NCI-H2196 (cell line): ENCODE data around the gene MICAL2.

Source experiments
- DNase-seq: peaks from one replicate; lab custom pipeline; 2025; ENCODE audit not compliant: unreplicated experiment; lab: John Stamatoyannopoulos, UW

MICAL2 gene

DNA sequence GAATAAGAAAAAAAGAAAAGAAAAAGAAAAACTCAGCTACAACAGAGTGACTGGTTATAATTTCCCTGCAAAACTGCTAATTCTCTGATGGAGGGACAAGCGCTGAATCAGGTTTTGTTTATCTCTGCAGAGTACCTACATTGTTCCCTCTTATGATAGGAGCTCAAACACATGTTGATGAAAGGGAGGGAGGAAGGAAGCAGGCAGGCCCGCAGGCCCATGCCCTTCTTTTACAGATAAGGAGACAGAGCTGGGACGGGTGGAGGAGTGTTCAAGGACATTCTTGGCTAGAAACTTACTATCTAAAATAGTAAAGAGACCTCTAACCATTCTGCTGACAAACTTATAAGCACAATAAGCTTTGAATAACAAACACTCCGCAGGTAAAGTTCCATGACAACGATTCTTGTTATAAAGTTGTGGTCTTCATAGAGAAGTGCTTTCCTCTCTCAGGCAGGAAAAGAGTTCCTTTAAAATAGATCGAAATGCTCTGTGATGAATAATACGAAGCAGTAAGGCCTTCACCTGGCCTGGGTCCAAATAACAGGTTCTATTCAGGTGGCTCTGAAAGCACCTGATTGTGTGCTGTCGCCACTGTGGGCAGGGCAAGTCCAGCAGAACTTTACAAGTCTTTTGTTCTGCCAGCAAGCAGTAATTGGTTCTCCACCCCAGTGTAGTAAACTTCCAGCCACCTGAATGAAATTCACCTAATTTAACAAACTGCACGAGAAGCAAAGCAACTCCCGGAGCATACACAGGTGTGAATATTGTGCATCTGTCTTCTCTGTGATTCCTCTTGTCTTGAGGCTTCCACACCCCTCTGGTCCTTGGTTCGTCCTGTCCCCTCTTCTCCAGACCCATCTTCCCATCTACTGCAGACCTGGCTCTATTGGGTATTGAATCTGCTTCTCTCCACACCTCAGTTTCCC lies 15.3 kb upstream of the MICAL2 start:
- DNase-seq, result peak; percentile 23

DNA sequence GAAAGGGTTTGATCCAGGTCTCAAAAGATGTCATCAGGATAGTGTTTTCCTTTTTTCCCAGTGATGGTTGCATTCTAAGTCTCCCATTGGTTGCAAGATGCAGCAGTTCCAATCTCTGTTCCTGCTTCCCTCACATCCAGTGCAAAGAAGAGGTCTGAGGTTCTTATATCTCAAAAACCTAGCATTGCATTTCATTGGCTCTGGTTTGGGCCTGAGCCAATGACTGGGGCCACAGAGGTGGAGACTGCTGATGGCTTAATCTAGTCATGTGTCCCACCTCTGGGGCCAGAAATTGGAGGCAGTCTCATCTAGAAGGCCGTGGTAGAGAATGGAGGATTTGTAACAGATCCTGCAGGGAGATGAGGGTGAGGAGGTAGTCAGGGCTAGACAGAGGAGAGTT lies 13.2 kb upstream of the MICAL2 start:
- no peak for DNase-seq

DNA sequence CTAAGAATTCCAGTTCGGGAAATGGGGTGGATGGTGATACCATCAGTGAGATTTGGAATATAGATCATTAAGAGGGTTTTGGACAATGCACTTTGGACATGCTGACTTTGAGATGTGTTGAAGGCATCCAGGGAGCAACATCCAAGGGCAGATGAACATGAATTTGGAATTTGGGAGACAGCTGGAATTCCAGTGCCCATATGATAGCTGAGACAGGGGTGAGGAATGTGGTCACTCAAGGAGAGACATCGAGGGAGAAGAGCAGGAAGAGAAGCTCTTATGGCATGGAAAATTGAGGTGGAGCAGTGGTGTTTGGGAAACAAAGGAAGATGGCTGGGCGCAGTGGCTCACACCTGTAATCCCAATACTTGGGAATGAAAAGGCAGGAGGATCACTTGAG lies 11.8 kb upstream of the MICAL2 start:
- DNase-seq, result no peak

DNA sequence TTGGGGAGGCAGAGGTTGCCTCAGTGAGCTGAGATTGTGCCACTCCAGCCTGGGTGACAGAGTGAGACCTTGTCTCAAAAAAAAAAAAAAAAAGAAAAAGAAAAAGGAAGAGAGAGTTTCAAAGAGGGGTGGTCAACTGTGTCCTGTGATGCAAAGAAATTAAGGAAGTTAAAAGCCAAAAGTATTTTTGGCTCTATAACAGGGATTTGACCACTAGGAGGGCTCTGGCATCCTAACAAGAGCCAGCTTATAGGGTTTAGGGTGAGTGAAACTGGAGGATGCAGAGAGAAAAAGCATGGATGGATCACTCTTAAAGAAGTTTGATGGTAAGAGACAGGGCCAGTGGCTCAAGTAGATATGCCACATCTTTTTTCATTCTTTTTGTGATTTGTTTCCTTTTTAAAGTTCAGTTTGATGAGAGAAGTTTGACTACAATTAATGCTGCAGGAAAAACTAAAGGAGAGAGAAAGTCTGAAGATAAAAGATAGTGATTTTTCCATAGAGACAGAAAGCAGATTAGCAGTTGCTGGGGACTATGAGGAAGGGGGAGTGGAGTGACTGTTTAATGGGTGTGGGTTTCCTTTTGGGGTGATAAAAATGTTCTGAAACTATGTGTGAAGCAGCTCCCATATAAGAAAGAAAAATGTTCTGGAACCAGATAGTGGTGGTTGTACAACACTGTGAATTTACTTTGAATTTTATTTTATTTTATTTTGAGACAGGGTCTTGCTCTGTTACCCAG lies 11.1 kb upstream of the MICAL2 start:
- no peak for DNase-seq

DNA sequence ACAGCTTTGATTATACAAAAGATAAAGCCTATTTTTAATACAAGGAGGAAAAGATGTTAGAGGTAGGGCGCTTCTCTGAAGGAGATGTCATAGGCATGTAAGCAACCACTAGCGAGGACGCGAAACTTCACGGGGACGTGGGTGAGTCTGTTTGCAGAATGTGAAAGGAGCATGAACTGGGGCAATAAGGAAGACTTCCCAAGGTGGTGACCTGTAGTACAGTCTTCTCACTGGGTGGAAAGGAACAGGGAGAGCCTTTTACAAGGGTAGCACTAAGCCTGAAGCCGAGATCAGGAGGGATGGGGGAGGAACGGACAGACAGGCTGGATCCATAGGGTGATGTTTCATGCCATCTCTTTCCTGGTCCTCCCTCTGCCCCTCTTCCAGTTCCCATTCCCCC lies 10.0 kb upstream of the MICAL2 start:
- DNase-seq, result no peak

DNA sequence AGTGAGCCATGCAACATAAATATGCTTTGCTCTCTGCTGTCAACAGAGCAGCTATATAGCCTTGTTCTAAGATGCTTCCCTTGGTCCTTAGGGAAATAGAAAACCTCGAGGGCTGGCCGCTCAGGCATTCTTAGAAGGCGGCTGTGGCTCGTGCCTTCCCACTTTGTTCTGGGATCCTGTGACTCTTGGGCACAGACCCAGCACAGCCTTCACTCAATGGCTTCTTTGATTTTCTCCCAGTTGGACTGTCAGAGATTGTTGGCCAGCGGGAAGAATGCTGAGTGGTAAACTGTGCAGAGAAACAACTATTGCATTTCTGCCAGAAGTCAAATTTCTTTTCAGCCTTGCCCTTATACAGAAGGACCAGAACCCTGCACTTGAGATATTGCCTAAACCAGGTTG lies 9.5 kb upstream of the MICAL2 start:
- DNase-seq, result no peak

DNA sequence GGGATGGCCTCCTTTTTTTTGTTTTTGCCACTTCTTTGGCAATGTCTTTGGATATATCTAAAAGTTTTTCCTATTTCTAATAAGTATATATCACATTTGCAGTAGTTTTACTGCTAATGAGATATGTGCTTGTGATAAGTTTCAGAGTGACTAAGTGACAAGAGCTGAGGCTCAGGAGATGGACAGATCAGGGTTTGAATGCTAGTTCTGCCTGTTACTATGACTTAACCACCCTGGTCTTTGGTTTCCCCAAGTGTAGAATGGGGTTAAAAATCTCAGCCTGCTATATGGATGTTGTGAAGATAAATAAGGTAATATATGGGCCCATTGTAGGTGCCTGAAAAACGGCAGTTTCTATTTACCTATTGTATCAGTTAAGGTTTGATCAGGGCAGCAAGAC lies 9.1 kb upstream of the MICAL2 start:
- no peak for DNase-seq

DNA sequence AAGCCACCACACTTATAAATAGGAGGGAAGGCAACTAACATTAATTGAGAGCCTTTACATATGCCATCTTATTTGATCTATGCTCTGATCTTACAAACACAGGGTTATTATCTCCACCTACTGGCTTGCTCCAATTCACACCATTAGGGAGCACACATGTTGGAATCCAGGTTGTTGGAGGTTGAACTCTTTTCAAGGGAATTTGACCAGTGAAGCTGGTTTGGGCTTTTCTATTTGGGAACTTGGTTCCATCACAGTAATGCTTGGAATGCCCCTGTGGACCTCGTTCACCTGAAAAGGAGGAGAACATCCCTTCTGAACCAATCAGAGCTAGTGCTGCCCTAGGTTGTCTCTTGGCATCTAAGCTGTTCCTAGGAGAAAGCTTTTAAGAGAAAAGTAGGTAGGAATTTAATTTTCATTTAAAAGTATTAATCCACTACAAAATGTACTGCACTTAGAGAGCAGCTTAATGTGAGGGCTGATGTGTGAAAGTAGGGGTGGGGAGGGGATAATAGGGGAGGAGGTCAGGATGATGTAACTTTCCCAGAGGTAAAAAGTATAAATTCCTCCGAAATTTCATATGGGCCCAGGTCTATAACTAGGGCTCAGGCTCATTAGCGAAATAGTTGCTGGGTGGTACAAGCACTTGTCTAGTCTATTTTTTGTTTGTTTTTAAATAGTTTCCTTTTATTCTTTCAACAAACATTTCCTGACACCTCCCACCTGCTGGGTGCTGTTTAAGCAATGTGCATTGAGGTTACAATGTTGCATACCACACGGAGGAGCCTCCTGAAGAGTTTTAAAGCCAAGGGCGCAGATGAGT lies 7.6 kb upstream of the MICAL2 start:
- no peak for DNase-seq

DNA sequence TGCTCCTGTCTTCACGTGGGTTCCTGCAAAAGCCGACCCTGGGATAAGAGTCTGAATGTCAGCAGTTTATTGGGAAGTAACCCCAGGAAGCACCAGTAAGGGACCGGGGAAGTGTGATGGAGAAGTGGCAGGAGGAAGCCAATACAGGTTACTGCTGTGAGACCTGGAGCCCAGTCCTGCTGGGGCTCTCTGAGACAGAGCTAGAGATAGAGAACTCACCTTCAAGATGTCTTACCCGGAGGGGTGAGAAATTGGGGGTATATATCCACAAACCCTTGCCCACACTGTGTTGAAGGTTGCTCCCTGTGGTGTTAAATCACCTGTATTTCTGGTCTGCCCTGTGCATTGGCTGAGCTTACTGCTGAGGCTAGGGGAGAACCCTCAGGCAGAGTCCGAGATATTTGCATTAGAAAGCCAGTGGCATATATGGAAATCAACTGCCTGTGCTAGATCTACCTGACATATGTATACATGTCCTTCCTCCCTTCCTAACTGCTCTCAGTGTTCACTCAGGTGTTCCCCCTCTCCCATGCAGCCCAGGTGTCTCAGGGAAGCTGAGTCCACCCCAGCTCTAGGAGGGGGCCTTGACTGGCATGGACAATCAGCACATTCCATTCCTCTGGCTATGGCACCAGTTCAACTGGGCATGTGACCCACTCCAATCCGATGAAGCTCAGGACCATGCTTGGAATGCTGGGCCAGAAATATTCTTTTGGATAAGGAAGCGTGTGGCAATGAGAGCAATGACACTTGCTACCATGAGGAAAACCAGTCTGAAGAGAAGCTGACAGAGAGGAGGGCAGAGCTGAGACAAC lies 6.8 kb upstream of the MICAL2 start:
- DNase-seq, result no peak

DNA sequence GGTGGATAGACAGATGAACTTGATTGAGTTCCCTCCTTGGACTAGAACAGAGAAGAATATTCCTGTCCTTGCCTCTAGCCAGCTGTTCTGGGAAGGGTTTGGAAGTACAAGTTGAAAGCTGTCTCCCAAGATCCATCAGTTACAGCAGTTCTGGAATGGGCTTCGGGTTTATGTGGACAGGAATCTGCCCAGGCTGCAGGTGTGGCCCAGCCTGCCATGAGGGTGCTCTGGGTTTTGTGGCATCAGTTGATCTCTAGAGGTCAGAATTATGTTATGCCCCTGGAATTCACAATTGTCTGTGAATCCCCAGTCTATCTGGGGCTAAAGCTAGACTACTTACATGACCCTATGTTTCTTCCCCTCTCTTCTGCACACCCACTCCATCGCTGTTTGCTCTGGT lies 4.9 kb upstream of the MICAL2 start:
- no peak for DNase-seq

DNA sequence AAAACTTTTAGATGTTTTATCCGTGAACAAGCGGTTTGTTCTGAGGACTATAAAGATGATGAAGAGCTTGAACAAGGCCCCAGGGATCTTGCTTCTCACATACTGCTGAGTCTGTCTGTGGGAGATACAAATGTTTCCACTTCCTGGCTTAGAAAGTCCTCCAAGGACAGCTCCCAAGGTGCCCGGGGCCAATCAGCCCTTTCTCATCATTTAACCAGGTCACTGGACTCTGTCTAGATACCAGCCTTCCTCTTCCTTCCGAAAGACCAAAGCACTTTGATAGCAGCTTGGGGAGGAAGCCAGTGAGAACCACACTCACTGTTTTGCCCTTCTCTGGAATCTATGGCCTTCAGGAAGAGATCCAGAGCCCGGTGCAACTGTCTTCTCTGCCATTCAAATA lies 4.3 kb upstream of the MICAL2 start:
- no peak for DNase-seq

DNA sequence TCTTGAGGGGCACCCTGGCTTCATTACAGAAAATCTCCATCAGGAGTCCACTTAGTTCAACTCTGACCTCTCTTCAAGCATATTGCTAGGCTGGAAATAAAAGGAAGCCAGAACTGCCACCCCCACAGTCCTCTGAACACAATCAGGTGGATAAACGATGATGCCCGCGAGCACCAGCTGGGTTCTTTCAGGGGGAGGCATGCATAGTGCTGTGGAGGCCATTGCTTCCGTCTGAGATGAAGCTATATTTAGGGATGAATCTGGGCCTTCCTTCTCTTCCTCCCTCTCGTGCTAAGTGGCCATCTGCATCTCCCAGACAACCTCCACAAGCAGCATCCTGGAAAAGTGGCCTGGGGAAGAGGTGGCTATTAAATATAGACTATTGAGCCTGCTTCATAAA lies 3.9 kb upstream of the MICAL2 start:
- no peak for DNase-seq

DNA sequence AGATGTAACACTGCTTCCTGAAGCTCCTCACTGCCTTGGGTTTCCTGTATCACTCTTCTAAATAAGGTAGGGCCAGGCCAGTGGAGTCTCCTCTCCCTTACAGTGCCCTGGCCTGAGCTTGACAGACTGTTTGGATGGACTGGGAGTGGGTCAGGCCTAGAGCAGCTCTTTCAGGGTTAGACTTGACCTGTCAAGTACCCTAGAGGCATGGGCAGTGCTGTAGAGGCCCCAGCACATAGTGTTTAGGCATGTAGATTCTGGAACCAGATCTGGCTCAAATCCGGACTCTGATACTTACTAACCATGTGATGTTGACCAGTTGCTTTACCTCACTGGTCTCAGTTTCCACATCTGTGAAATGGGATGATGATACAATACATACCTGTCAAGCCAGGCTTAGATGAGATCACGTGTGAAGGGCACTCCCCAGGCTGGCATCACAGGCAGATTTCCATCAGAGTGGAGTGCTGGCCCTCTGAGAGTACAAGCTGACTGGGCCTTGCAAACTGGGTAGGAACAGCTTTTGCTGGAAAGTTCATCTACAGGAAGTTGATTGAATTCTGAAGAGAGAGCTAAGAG lies 1.4 kb upstream of the MICAL2 start:
- no peak for DNase-seq

DNA sequence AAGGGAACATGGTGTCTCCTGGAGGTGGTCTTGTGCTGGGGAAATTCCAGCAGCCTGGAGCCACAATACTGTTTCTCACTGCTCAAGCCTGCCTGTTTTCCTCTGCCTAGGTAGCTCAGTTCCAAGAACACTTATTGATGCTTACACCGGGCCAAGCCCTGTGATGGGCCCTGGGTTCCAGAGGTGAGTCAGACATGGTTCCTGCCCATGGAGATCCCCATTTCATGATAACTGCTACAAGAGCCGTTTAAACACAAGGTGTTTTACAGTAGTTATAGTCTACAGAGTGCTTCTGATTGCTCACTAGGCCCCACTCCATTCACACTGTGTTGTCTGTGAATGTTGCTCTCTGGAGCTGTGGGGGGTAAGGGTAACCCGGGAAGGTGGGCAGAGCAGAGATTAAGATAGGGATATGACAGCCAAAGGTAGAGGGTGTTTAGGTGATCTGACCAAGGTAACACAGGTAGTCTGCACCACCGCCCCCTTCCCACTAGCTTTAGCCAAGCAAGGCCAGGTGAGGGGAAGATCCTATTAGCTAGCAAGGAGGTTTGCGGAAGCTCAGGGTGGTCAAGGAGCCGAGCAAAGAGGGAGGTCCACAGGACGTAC lies 696 bp upstream of the MICAL2 start:
- no peak for DNase-seq

DNA sequence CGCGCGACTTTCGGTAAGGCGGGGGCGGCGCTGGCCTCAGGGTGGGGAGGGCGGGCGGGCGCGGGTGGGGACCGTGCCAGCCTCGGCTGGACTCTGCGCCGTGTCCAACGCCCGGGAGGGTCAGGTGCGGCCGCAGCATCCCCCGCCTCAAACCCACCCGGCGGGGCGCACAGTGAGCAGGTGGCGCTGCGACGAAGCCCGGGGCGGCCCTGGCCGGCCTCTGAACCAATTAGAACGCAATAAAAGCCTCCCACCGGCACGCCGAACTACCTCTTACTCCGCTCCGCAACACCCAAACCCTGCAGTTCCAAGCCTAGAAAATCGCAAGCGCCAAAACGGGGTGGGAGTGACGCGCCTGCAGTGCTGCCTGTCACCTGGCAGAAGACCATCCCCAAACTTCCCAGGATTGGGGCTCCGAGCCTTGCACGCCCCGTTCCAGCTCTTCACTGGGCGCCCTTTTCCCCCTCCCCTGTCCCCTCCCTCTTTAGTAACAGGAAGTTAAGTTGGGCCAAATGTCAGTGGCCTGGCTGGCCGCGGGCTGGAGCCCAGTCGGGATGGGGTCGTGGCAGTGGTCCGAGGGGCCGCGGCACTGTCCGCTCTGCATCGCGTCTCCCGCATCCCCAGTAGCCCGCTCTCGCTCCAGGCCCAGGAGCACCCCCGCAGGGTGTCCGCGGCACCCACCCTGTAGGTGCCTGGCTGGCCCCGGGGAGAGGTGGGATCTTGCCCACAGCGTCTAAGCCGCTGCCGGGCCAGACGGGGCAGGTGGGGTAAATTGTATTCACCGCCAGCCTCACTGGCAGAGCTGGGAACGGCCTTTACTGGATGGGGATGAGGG lies 541 bp downstream of the MICAL2 start:
- DNase-seq, result no peak

DNA sequence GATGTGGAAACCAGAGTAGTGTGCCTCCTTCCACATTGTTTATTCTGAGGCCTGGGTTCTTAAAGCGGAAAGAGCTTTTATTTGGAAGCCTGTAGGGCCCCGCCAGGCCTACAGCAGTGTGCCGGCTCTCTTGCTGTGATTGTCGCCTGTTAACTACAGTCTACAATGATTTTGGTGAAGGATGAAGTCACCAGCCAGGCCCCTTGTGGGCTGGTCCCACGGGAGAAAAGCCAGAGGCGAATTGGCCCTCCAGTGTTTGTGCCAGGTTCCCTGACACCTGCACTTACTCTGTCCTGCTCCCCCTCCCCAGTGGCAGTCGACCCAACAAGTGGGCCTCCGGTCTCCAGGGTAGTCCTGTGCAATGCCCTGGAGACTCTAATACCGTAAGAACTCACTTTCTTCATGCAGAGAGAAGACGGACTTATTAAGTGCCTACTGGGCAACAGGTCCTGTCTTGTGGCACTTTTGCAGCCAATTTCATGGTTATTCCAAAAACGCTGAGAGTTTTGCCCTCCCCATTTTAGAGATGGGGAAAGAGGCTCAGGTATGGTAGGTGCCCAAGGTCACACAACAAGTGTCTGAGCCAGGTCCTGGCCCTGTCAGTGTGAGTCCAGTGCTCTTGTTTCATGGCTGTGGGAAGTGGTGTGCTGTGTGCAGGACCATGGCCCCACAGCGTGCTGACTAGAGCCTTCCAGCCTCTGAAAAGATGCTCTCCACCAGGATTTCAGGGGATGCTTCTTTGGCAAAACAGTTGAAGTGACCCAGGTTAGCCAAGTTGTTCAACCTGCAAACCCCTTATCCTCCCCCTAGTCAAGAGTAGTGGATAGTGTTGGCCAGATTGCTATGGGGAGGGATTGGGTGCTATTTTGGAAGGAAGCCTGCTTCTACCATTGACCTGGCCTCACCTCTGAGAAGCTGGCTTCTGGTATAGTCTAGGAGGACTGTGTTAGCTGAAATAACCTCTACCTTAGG lies 1.4 kb downstream of the MICAL2 start:
- no peak for DNase-seq

DNA sequence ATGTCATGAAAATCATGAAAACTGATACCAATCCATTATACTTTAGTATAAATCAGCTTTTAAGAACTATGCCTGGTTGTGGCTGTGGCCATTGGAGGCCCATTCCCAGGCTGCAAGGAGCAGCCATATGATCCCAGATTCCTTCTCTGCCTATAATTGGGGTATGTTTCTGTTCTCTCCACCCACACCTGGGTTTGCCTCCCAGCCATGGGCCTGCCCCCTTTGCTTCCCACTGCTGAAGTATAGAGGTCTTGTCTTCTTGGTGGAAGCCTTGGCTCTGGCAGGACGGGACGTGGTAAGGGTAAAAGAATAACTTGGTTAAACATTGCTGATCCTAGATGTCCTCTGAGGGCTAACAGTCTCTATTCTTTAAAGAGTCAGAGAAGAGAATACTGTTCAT lies 2.4 kb downstream of the MICAL2 start:
- no peak for DNase-seq

DNA sequence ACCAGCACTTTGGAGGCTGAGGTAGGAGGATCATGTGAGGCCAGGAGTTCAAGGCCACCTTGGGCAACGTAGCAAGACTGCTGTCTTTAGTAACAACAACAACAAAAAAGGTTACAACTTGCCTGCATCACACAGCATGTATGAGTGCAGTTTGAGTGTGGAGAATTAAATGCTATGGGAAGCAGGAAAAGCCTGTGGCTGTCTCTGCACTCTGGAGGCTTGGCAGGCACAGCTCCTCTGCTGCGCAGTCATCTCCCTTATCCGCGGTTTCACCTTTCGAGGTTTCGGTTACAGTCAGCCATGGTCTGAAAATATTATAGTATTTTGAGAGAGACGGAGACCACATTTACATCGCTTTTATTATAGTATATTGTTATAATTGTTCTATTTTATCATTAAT lies 2.9 kb downstream of the MICAL2 start:
- no peak for DNase-seq
